Lung (tissue), 12 donors: ENCODE results near the gene RPUSD3. TPM values are rescaled to one million over a fixed set of nuclear protein-coding genes. Genes with fewer than 3 reads are reported as not detected.

ENCODE experiments used
- ATAC-seq: fragments of 200-7000 bp; cut with Tn5 transposase; one replicate; pipeline ENCODE4 v1.9.1; 2020; ENCODE audit warnings: moderate number of reproducible peaks; ENCODE audit not compliant: insufficient read depth, low FRiP score
- DNase-seq, 3 donors: peaks; one replicate each; pipeline ENCODE4 v3.0.0-alpha.2; 2013 to 2017
- H3K27ac ChIP-seq, 2 donors: one replicate each; pipeline ENCODE4 v1.5.1; 2013; ENCODE audit warnings: mild to moderate bottlenecking in 2 of 2, moderate library complexity in 2 of 2, control low read depth in 1 of 2, inconsistent platforms in 1 of 2, low read depth in 1 of 2, low read length in 1 of 2
- H3K27me3 ChIP-seq, 3 donors: one replicate each; pipeline ENCODE4 v1.5.1; 2013; ENCODE audit warnings: low read length in 2 of 3; ENCODE audit not compliant: control insufficient read depth in 3 of 3, insufficient read depth in 3 of 3
- H3K36me3 ChIP-seq, 4 donors: one replicate each; pipeline ENCODE4 v1.5.1; 2013; ENCODE audit warnings: low read length in 4 of 4, mild to moderate bottlenecking in 1 of 4, moderate library complexity in 1 of 4; ENCODE audit not compliant: control insufficient read depth in 4 of 4, insufficient read depth in 4 of 4
- H3K4me1 ChIP-seq, 5 donors: one replicate each; pipeline ENCODE4 v1.5.1; 2013; ENCODE audit warnings: low read length in 5 of 5, mild to moderate bottlenecking in 2 of 5, moderate library complexity in 1 of 5; ENCODE audit not compliant: control insufficient read depth in 5 of 5, insufficient read depth in 5 of 5
- H3K4me3 ChIP-seq: one replicate; pipeline ENCODE4 v1.5.1; 2013; ENCODE audit warnings: mild to moderate bottlenecking, control low read depth, moderate library complexity
- H3K9ac ChIP-seq, 2 donors: one replicate each; pipeline ENCODE4 v1.5.1; 2013; ENCODE audit warnings: low read length in 2 of 2, control low read depth in 1 of 2; ENCODE audit not compliant: insufficient read depth in 1 of 2
- H3K9me3 ChIP-seq, 4 donors: one replicate each; pipeline ENCODE4 v1.5.1; 2013; ENCODE audit warnings: low read length in 3 of 4, mild to moderate bottlenecking in 1 of 4, moderate library complexity in 1 of 4; ENCODE audit not compliant: control insufficient read depth in 4 of 4, insufficient read depth in 3 of 4
- CTCF ChIP-seq: IDR thresholded peaks from 2 replicates; pipeline ENCODE4 v1.5.1; 2012; ENCODE audit warnings: mild to moderate bottlenecking; ENCODE audit errors: control extremely low read depth, extremely low read depth
- WGBS, 2 donors: extraction: QIAGEN DNeasy Blood & Tissue Kit; methylation state at CpG; one replicate each; pipeline ENCODE4 v1.1.7; 2013; 5-methylcytosine and 5-hydroxymethylcytosine counted together
- polyA plus RNA-seq, 2 donors: library from polyadenylated mRNA; stranded (reverse); fragments of 200-250 nt; gene quantifications; one replicate each; pipeline ENCODE4 v1.2.1, GENCODE V29; 2013
- total RNA-seq, 2 donors: library from RNA; depleted of rRNA in 1 of 2; stranded (reverse); fragments of >200 nt in 1 of 2; gene quantifications; one replicate each; pipeline ENCODE4 v1.2.1, GENCODE V29; 2014 to 2021
- donor health status: control.
- donor health status: control.
- donor health status: Bipolar disorder and iron deficiency.
- donor health status: healthy.
- donor health status: DM: yes; HTN: yes; CAD: no.

RPUSD3 gene
- total and polyA plus RNA-seq, 4 donors: 16.3 to 34.9 (median 26.3) TPM

GRCh38 chr3:9793161-9793781, 50.5 kb downstream of the RPUSD3 start:
- Histone ChIP-seq H3K36me3 (peaks cover 15 to 24% (median 20%) of the 10 kb centered on the region in 4 donors), H3K9me3 (no peaks in the 10 kb centered on the region), H3K4me1 (peaks cover 0 to 21% (median 4%) of the 10 kb centered on the region in 5 donors), H3K9ac (peak overlapping the region; percentile 95 to 96), H3K27me3 (no peaks in the 10 kb centered on the region), H3K4me3 (peak overlapping the region; percentile 86), H3K27ac (peak overlapping the region; percentile 94 to 95)
- ATAC-seq: peak; percentile 4
- 2% methylated on average over 18 to 23 of the region's 23 CpGs for WGBS, 2 donors
- peak in 1 of 3 donors; percentile 22 for DNase-seq
- TF ChIP-seq CTCF: no peak

- 1% methylated on average over 59 to 65 of the region's 65 CpGs for WGBS, 2 donors
- Histone ChIP-seq H3K4me3 (peak within 1 kb of the TSS; percentile 86), H3K27ac (peak within 1 kb of the TSS; percentile 94 to 95), H3K4me1 (peaks cover 0 to 21% (median 4%) of the 10 kb centered on the region in 5 donors), H3K27me3 (no peaks in the 10 kb centered on the region), H3K9ac (peak within 1 kb of the TSS; percentile 95 to 96), H3K9me3 (no peaks in the 10 kb centered on the region), H3K36me3 (peaks cover 9 to 22% (median 14%) of the 10 kb centered on the region in 4 donors)
- TF ChIP-seq CTCF: no peak
- peak; percentile 94 to 98 (median 98) for DNase-seq
- peak; percentile 95 for ATAC-seq
Measured at GRCh38 chr3:9792405-9793160, 51.2 kb downstream of the RPUSD3 start, which contains the start of the genes ARPC4 and TADA3. Gene ARPC4, plus strand, starts transcription at chr3:9793082. Its CDS starts 40 bp downstream, at chr3:9793122. Gene TADA3, minus strand, starts transcription at chr3:9792473. Its CDS starts 1,007 bp downstream, at chr3:9791466.

DNA sequence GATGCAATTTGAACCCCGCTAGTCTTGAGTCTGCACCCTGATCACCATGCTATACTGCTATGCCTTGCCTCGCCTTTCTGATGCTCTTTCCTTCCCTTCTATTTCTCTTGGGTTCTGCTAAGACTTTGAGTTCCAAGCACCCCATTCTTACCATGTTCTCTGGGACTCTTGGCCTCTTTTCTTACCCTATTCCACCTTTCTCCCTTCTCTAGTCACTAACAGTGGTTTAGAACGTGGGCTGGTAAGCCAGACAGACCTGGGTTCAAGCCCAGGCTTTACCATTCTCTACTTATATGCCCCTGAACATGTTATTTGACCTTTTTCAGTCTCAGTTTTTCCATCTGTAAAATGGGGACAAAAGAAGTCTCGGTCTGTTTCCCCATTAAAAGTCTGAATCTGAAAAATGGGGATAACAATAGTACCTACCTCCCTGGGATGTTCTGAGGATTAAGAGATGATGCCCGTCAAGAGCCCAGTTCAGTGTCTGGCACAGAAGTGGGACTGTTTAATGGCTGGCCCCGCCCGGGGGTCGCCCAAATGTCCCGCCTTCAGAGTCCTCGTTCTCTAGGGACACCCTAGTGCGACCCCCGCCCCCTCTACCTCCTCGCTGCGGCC, 51.9 kb downstream of the RPUSD3 start:
- no peak for TF ChIP-seq CTCF

More for the DNA sequence above, 51.9 kb downstream of the RPUSD3 start:
- peak in 1 of 3 donors; percentile 25 for DNase-seq
- WGBS, 2 donors: 14 to 16% methylated on average over 14 of the region's 14 CpGs
- Histone ChIP-seq H3K9me3 (no peaks in the 10 kb centered on the region), H3K4me3 (peak overlapping the region; percentile 86), H3K27me3 (no peaks in the 10 kb centered on the region), H3K36me3 (peaks cover 3 to 20% (median 10%) of the 10 kb centered on the region in 4 donors), H3K9ac (peak overlapping the region; percentile 59 to 71), H3K4me1 (peaks cover 0 to 21% (median 4%) of the 10 kb centered on the region in 5 donors), H3K27ac (peak overlapping the region; percentile 94 to 95)
- ATAC-seq: no peak
